Measurements from ENCODE around the gene PRXL2B.

- no peak for TF ChIP-seq CTCF (IDR thresholded peaks at IDR 0.05)
- TF ChIP-seq EP300 (IDR thresholded peaks at IDR 0.05; ENCODE audit: low read depth) = no peak
Measured at GRCh38 chr1:2596530-2597333, 10.2 kb downstream of the PRXL2B start.

Data from transverse colon (tissue), 3 donors.